GM18861 (cell line): ENCODE results near the gene HHATL.

ENCODE experiments used
- ATAC-seq: cut with Tn5 transposase; IDR thresholded peaks from one replicate; pipeline ENCODE4 v1.9.1; 2021; ENCODE audit not compliant: unreplicated experiment

The HHATL gene

DNA sequence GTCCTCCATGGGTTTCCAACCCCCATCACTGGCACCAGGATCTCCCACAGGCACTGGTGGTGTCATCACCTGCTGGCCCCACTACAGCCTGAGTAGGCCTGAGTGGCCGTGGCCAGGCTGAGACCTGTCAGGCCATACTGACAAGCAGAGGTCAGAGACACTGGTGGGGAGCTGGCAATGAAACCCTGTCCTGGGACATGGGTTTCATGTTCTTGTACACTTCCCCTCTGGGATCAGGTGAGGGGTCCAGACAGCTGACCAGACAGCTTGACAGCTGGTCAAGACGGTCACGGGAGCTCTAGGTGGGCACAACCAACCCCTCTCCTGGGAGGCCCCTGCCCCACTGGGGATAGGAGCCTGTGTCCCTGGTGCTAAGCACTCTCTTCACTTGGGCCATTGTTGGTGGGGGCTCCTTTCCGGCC is 36.0 kb downstream of the HHATL start:
- ATAC-seq = no peak

DNA sequence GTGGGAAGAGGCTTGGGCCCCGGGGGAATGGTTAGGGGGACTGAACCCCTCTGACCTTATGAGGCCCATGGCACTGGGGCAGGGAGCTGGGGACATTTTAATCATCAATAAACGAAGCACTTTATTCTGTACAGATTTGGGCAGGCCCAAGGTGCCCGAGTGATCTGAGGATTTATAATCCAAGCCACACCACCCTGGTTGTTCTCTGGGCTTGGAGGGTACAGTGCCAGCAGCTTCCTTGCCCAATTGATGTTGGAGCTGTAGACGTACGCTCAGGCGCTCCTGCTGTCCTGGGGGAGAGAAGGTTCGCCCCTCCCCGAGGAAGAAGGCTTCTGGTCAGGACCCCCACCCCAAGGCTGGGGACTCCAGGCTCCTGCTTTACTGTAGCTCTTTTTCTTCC is 36.6 kb downstream of the HHATL start:
- ATAC-seq = no peak

GRCh38 chr3:42665050-42665878 is 37.3 kb downstream of the HHATL start:
- no peak for ATAC-seq

DNA sequence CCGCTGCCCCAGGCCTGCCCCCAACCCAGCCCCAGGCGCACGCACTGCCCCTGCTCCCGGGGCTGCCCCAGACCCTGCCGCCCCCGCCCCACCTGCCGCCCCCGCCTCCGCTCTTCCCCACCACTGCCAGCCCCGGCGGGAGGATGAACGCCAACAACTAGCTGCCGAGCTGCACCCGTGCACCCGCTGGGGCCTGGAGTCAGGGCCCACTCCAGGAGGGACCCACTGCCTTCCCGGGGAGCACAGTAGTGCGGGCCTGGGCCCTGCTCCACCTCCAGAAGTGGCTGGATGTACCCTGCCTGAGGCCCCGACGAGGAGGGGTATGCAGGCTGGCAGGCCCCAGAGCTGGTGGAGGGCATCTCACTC is 38.2 kb downstream of the HHATL start:
- ATAC-seq = no peak

DNA sequence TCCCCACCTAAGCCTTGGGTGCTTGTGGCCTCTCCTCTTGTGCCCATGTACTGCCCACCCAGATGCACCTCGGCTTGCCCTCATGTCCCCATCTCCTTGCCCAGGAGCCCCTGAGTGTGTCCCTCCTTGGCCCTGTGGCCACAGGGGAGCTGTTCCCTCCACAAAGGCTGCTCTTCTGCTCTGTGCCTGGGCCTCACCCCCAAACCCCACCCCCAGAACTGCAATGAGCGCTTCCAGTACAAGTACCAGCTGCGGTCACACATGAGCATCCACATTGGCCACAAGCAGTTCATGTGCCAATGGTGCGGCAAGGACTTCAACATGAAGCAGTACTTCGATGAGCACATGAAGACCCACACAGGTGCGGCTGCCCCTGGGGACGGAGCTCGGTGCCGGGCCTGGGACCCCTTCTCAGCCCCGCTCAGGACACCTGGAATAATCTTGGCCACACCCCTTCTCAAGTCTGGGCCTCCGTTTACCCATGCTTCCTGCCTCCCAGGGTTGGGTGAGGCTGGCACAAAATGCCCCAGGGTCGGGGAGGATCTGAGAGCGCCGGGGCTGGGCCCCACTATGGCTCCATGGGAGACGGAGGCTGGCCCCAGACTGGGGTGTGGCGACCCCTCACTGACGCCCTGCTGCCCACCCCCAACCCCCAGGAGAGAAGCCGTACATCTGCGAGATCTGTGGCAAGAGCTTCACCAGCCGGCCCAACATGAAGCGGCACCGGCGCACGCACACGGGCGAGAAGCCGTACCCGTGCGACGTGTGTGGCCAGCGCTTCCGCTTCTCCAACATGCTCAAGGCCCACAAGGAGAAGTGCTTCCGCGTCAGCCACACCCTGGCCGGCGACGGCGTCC is 38.8 kb downstream of the HHATL start:
- no peak for ATAC-seq

DNA sequence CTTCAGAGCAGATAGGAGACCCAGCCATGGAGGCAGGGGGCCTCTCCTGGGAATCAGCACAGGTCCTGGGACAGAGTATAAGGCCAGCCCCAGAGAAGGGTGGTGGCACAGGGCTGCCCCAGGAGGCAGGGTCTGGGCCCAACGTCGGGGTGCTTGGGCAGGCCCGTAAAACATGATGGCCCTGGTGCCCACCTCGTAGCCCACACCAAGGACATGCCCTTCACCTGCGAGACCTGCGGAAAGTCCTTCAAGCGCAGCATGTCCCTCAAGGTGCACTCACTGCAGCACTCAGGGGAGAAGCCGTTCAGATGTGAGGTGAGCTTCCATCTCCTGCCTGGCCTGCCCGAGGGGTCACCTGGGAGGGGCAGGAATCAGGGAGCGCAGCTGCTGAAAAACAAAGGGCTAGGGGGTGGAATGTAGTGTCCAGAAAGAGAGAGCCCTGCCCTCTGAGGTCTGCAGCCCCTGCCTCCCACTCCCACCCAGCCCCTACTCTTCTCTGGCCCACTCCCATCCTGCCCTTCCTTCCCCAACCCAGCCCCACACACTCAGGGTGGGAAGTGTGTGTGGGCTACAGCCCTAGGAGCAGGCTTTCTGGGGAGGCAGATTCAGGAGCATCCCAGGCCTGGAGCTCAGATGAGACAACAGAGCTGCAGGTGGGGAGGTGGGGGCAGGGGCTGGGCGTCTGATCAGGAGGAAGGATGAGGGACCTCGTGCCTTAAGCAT is 39.6 kb downstream of the HHATL start:
- ATAC-seq = no peak

- no peak for ATAC-seq
Observed at GRCh38 chr3:42662037-42662812, 40.4 kb downstream of the HHATL start.

GRCh38 chr3:42661593-42662022 is 41.0 kb downstream of the HHATL start:
- no peak for ATAC-seq

GRCh38 chr3:42660898-42661297 is 41.7 kb downstream of the HHATL start:
- no peak for ATAC-seq

GRCh38 chr3:42660131-42660715 is 42.4 kb downstream of the HHATL start:
- ATAC-seq = no peak

GRCh38 chr3:42659451-42660130 is 43.0 kb downstream of the HHATL start:
- ATAC-seq = no peak

GRCh38 chr3:42658771-42659390 is 43.7 kb downstream of the HHATL start:
- no peak for ATAC-seq

- ATAC-seq = no peak
Observed at GRCh38 chr3:42658091-42658770, 44.4 kb downstream of the HHATL start.

- no peak for ATAC-seq
Observed at GRCh38 chr3:42657675-42658074, 44.9 kb downstream of the HHATL start.

GRCh38 chr3:42656680-42657610 is 45.7 kb downstream of the HHATL start:
- ATAC-seq = no peak

DNA sequence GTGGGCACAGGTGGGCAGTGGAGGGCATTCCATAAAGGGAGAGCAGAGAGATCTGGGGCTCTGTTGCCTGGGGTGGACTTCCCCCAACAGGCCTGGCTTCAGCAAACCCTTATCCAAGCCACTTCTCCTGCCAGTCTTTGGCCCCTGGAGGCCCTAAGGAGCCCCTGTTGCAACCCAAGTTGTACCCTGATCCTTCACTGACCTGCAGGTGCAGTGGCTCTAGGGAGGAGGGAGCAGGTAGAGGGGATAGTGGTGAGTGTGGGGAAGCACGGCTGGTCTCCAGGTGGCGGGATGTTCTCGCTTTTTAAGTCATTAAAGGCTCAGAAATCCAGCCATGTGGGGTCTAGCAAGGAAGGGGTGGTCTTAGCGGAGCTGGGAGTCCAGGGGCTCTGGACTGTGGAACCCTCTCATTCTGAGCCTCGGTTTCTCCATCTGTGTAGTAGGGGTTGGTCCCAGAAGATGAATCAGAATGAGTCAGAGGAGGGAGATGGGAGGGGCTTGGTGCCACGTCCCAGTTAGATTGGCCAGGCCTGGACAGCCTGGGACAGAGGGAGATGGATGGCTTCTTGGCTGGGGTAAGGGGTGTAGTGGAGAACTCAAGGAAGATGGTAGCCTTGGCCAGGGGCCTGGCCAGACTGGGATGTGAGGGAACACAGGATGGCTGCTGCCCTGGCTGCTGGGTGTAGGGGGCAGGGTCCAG is 46.5 kb downstream of the HHATL start:
- no peak for ATAC-seq

DNA sequence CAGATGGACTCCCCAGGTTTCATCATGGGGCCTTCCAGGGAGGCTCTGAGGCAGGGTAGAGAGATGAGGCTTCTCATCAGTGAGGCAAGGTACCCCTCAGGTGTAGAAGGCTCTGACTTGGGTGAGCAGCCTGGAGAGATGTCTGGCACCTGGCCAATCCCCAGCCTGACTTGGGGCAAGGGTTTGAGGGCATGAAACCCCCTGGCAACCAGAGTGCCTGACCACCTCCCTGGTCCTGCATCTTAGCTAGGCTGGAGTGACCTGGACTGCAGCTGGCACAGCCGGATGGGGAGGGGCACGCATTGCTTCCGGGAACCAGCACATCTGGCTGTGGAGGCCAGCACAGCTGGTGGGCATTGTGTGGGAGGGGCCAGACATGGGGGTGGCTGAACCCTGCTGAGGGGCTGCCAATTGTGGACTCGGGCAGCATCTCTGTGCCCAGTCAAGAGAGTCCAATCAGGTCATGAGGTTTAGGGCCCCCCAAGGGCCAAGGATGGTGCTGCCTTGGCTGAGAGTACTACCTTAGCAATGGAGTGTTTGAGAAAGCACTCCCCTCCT is 47.2 kb downstream of the HHATL start:
- ATAC-seq = no peak
